HepG2 (cell line): ENCODE results near the gene CYB5B. TPM values are rescaled to one million over a fixed set of nuclear protein-coding genes. Genes with fewer than 3 reads are reported as not detected.

Source experiments
- ADNP ChIP-seq: sonication (generic); formaldehyde crosslinking; IDR thresholded peaks from 2 replicates; pipeline ENCODE4 v1.4.0; 2020; ENCODE audit warnings: missing genetic modification reagents
- CREB3 ChIP-seq: sonication (generic); formaldehyde crosslinking; IDR thresholded peaks from 2 replicates; pipeline ENCODE4 v1.5.0; 2020; ENCODE audit warnings: missing genetic modification reagents
- EP300 ChIP-seq, 3 experiments: sonication (generic) in 1 of 3; formaldehyde crosslinking in 1 of 3; IDR thresholded peaks; 2 replicates each; pipeline versions ENCODE4 v1.5.1 to v1.6.1; 2011 to 2020; ENCODE audit warnings: low read depth in 2 of 3, low read length in 2 of 3, borderline replicate concordance in 1 of 3, improper control_type of control experiment in 1 of 3, mild to moderate bottlenecking in 1 of 3, missing genetic modification reagents in 1 of 3, moderate library complexity in 1 of 3
- FLYWCH1 ChIP-seq: sonication (generic); formaldehyde crosslinking; IDR thresholded peaks from 2 replicates; pipeline ENCODE4 v1.8.1; 2023; ENCODE audit warnings: mild to moderate bottlenecking, missing genetic modification reagents
- GLI4 ChIP-seq: sonication (generic); formaldehyde crosslinking; IDR thresholded peaks from 2 replicates; pipeline ENCODE4 v1.5.1; 2020; ENCODE audit warnings: missing genetic modification reagents, mild to moderate bottlenecking, moderate library complexity, borderline replicate concordance
- ISX ChIP-seq: sonication (generic); formaldehyde crosslinking; conservative IDR thresholded peaks from 2 replicates; pipeline ENCODE4 v1.5.0; 2020; ENCODE audit warnings: missing genetic modification reagents
- KDM5B ChIP-seq: sonication (generic); formaldehyde crosslinking; IDR thresholded peaks from 2 replicates; pipeline ENCODE4 v1.4.0; 2020; ENCODE audit warnings: missing genetic modification reagents, mild to moderate bottlenecking, borderline replicate concordance
- POGK ChIP-seq: sonication (generic); formaldehyde crosslinking; conservative IDR thresholded peaks from 2 replicates; pipeline ENCODE4 v1.8.0; 2022; ENCODE audit warnings: mild to moderate bottlenecking, moderate library complexity, missing genetic modification reagents
- RNF2 ChIP-seq: fragments of 450-650 bp; conservative IDR thresholded peaks from 2 replicates; pipeline ENCODE4 v1.6.1; 2016; ENCODE audit warnings: low read depth
- RNF219 ChIP-seq: sonication (generic); formaldehyde crosslinking; IDR thresholded peaks from 2 replicates; pipeline ENCODE4 v1.5.0; 2020; ENCODE audit warnings: mild to moderate bottlenecking, missing genetic modification reagents
- SRSF9 ChIP-seq: fragments of 200-400 bp; formaldehyde crosslinking; IDR thresholded peaks from 2 replicates; pipeline ENCODE4 v1.6.1; 2018; ENCODE audit warnings: borderline replicate concordance, mild to moderate bottlenecking, low read depth, low read length; ENCODE audit not compliant: insufficient read depth, poor library complexity, severe bottlenecking
- UBTF ChIP-seq: sonication (generic); formaldehyde crosslinking; IDR thresholded peaks from 2 replicates; pipeline ENCODE4 v1.4.0; 2020; ENCODE audit warnings: mild to moderate bottlenecking, missing genetic modification reagents
- ZNF20 ChIP-seq: sonication (generic); formaldehyde crosslinking; IDR thresholded peaks from 2 replicates; pipeline ENCODE4 v1.4.0; 2020; ENCODE audit warnings: mild to moderate bottlenecking, moderate library complexity, missing genetic modification reagents
- ZNF710 ChIP-seq: sonication (generic); formaldehyde crosslinking; IDR thresholded peaks from 2 replicates; pipeline ENCODE4 v1.5.0; 2020; ENCODE audit warnings: mild to moderate bottlenecking, missing genetic modification reagents, borderline replicate concordance
- ZZZ3 ChIP-seq: sonication (generic); formaldehyde crosslinking; IDR thresholded peaks from 2 replicates; pipeline ENCODE4 v1.4.0; 2020; ENCODE audit warnings: missing genetic modification reagents, mild to moderate bottlenecking, borderline replicate concordance
- polyA plus RNA-seq, 8 experiments: library from polyadenylated mRNA; depleted of rRNA in 3 of 8; stranded (reverse) in 7 of 8; unstranded in 1 of 8; fragments of >200 nt; fragmentation: Illumina TruSeq in 4 of 8; extraction: Trizol in 4 of 8; gene quantifications; 2 replicates each; pipeline versions ENCODE4 v1.2.1 to v1.2.3, GENCODE V29; 2011 to 2016; ENCODE audit warnings: low read depth in 4 of 8, missing spikeins in 1 of 8, mixed read lengths in 1 of 8; ENCODE audit not compliant: insufficient read depth in 1 of 8
- total RNA-seq, 5 experiments: library from RNA; depleted of rRNA; stranded (reverse); fragments of >200 nt; fragmentation: Illumina TruSeq; extraction: Trizol; gene quantifications; 2 replicates each; pipeline ENCODE4 v1.2.3, GENCODE V29; 2016; ENCODE audit warnings: low read depth in 1 of 5

Gene CYB5B
- total and polyA plus RNA-seq, 2 of the 13 experiments (the other 11 are each of a cell fraction or from before 2014, with no cell fraction given) = 234 to 432 TPM

GRCh38 chr16:69424053-69424934 lies at the start of gene CYB5B (continued):
- TF ChIP-seq GLI4 (CRISPR knock-in tag) (peak; percentile 42; the same call in 1 of the 2 replicates), ZNF710 (CRISPR knock-in tag) (peak; percentile 87; the same call in 1 of the 2 replicates), ZZZ3 (CRISPR knock-in tag) (peak; percentile 90; the same call in 1 of the 2 replicates), CREB3 (0 out of 2 replicates have a peak, but pooled peaks have one; percentile 34), POGK (CRISPR knock-in tag) (peak; percentile 30; the same call in 1 of the 2 replicates), RNF2 (peak; percentile 70; the same call in 1 of the 2 replicates), ADNP (peak; percentile 83), SRSF9 (no peak), FLYWCH1 (CRISPR knock-in tag) (no peak), ZNF20 (CRISPR knock-in tag) (no peak), KDM5B (CRISPR knock-in tag) (peak; percentile 92), RNF219 (CRISPR knock-in tag) (peak; percentile 78; the same call in 1 of the 2 replicates), EP300 (IDR thresholded peaks at IDR 0.05; ENCODE audit: low read depth in 2 of 2, low read length in 2 of 2) (peak; percentile 26 to 50; a peak in 1 of 4 replicates), EP300 (CRISPR knock-in tag; IDR thresholded peaks at IDR 0.05; ENCODE audit: borderline replicate concordance) (no peak), UBTF (CRISPR knock-in tag) (peak; percentile 75), ISX (CRISPR knock-in tag) (no peak)
